OCI-M2 (cell line): ENCODE results near the gene ID1.
"Not testable (repeated sequence)": the region's sequence is repeated elsewhere in the genome, so short reads cannot be mapped to it uniquely, and the experiment has no call there.

Experiments
- DNase-seq: peaks from one replicate; lab custom pipeline; 2025; ENCODE audit not compliant: unreplicated experiment; lab: John Stamatoyannopoulos, UW

The ID1 gene

DNA sequence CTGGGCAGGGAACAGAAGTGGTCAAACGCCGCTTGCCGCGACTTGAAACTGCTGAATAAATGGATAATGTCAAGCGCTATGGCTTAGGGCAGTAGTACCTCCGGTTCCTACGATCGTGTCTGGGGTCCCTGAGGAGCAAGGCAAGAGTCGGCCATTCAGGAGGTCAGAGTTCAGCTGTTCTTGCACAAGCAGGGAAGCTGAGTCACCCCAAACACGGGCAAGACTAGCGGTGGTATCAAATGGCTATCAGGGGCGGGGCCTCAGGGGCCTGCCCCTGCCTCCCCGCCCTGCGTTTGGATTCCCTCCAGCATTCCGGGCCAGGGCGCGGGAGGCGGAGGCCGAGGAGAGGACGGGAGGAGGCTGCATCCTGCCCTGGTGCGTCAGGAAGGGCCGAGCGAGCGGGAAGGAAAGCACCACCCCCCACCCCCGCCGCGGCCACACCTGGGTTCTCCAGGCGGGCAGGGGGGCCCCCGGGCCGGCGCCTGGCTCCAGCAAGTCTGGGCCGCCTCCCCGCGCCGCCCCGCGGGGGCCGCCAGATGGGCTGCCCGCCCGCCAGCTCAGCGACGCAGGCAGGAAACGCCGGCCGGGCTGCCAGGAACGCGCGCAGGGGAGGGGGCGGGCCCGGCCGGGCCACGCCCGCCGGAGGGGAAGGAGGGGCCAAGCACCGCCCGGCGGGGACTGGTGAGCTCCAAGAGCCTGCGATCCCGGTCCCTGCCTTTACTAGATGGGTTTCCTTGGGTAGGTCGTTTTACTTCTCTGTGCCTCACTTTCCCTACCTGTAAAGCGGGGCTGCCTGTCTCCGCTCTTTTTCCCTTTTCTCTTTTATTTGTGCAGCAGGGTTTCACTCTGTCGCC is 32.2 kb upstream of the ID1 start:
- DNase-seq, result peak; percentile 76

DNA sequence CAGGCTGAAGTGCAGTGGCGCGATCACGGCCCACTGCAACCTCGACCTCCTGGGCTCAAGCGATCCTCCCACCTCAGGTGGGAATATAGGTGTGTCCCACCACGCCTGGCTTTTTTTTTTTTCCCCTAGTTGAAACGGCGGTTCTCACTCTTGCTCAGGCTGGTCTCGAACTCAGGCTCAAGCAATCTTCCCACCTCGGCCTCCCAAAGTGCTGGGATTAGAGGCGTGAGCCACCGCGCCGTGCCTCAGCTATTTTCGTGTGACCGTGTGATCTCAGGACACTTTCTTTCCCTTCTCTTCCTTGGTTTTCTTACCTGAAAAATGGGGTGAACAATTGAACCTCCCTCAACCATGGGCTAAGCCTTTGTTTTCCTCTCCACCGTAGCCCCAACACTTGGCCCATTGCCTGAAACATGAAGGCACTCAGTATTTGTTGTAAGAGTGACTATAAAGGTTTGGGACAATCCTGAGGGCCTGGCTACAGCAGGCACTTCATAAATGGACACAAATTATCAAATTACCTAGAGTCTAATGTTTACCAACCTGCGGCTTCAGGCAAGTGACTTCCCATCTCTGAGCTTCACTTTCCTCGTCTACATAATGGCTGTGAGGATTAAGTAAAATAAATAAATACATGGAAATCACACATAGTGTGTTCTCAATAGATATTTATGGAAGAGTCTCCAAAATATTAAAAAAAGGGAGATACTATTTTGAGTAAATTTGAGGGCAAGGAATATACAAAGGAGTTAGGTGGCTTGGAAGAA is 31.4 kb upstream of the ID1 start:
- no peak for DNase-seq

DNA sequence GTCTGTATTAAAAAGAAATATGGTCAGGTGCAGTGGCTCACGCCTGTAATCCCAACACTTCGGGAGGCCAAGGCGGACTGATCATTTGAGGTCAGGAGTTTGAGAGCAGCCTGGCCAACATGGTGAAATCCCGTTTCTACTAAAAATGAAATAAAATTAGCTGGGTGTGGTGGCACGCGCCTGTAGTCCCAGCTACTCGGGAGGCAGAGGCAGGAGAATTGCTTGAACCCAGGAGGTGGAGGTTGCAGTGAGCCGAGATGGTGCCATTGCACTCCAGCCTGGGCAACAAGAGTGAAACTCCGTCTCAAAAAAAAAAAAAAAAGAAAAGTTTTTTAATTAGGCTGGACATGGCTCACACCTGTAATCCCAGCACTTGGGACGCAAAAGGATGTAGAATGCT is 30.1 kb upstream of the ID1 start:
- DNase-seq, result not testable (repeated sequence)

DNA sequence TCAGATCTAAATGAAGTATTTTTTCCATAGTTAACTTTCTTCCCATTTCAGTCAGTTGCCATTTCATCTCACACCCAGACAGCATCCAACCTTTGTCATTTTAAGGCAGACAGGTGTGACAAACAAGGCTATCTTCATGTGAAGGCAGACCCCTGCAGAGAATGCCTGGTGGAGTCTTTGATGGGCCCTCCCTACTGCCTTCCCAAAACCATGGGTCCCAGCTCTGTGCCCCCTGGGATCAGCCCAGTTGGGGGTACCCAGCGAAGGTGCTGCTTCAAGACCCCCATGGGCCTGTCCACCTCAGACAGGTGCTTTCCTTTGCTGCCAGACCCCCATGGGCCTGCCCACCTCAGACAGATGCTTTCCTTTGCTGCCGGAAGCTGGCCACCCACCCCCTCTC is 28.3 kb upstream of the ID1 start:
- DNase-seq, result no peak

DNA sequence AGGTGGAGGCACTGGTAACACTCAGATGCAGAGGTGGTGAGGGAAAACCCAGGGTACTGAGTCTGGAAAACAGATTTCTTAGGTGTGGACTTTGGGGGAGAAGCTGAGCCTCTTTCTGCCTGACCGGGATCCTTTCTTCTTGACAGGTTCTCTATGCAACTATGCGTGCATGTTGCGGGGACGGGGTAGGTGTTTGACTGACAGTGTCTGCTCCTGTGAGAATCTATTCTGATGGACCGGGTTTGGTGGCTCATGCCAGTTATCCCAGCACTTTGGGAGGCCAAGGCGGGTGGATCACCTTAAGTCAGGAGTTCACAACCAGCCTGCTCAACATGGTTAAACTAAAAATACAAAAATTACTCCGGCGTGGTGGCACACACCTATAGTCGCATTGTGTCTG is 27.9 kb upstream of the ID1 start:
- DNase-seq, result no peak

DNA sequence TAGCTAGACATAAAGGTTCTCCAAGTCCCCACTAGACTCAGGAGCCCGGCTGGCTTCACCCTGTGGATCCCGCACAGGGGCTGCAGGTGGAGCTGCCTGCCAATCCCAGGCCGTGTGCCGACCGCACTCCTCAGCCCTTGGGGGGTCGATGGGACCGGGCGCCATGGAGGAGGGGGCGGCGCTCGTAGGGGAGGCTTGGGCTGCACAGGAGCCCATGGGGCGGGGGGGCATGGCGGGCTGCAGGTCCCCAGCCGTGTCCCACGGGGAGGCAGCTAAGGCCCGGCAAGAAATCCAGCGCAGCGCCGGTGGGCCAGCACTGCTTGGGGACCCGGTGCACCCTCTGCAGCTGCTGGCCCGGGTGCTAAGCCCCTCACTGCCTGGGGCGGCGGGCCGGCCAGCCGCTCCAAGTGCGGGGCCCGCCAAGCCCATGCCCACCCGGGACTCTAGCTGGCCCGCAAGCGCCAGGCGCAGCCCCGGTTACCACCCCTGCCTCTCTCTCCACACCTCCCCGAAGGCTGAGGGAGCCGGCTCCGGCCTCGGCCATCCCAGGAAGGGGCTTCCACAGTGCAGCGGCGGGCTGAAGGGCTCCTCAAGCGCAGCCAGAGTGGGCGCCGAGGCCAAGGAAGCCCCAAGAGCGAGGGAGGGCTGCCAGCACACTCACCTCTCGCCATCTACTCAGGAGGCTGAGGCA is 26.5 kb upstream of the ID1 start:
- no peak for DNase-seq

DNA sequence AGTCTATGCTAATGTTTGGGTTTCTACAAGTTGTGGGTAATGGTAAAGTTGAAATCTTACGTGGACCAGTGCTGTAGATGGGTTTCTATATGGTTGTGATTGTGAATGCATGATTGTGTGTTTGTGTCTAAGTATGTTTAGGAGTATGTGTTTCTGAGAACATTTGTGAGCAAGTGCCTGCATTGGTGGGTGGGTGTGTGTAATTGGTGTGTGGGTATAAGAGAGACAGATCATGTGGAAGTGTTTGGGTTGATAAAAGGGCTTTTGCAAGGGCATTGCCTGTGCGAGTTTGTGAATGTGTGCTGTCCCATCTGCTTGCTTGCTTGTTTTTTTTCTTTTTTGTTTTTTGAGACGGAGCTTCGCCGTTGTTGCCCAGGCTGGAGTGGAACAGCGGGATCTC is 25.8 kb upstream of the ID1 start:
- no peak for DNase-seq

DNA sequence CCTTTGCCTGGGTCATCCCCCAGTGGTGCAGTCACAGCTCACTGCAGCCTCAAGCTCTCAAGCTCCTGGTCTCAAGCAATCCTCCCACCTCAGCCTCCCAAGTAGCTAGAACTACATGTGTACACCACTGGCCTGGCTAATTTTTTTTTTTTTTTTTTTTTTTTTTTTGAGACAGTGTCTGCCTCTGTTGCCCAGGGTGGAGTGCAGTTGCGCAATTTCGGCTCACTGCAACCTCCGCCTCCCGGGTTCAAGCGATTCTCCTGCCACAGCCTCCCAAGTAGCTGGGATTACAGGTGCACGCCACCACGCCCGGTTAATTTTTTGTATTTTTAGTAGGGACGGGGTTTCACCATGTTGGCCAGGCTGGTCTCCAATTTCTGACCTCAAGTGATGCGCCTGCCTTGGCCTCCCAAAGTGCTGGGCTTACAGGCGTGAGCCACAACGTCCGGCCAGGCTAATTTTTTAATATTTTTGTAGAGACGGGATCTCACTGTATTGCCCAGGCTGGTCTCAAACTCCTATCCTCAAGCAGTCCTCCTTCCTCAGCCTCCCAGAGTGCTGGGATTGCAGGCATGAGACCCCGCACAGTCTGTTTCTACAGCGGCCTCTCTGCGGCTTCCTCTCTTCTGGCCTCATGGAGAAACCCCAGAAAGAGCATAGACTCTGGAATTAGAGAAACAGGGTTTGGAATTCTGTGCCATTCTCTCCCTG is 25.0 kb upstream of the ID1 start:
- not testable (repeated sequence) for DNase-seq

DNA sequence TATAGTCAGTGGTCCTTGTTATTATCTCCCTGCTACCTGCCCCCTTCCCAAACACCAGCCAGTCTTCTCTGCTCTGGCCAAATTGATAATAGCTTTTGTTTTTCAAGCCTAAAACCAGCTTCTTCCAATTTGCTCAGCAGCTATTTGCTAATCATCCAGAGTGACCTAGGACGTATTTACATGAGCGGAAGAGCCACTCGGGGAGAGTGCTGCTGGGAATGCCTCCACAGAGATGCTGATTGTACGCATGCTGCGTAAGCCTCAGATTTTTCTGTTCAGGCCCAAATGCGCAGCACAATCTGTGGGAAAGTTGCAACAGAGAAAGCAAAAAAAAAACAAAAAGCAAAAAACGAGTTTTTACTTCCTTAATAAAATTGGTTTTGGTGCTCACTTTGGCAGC is 24.4 kb upstream of the ID1 start:
- no peak for DNase-seq

DNA sequence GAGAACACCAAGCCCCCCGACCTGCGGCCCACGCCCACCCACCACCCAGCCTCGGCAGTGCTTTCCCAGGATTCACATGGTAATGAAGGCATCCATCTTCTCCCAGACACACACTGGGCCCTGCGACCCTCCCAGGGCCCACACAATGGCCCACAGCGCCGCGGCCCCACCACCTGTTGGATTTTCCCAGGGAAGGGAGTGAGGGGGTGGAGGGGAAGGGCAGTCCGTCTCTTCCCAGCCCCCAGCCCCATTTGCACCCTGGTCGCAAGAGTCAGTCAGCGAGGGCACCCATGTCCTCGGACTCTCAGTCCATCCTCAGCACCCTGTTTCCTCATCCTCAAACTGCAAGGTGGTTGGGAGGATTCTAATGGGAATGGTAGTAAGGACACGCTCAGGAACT is 23.7 kb upstream of the ID1 start:
- DNase-seq, result no peak

DNA sequence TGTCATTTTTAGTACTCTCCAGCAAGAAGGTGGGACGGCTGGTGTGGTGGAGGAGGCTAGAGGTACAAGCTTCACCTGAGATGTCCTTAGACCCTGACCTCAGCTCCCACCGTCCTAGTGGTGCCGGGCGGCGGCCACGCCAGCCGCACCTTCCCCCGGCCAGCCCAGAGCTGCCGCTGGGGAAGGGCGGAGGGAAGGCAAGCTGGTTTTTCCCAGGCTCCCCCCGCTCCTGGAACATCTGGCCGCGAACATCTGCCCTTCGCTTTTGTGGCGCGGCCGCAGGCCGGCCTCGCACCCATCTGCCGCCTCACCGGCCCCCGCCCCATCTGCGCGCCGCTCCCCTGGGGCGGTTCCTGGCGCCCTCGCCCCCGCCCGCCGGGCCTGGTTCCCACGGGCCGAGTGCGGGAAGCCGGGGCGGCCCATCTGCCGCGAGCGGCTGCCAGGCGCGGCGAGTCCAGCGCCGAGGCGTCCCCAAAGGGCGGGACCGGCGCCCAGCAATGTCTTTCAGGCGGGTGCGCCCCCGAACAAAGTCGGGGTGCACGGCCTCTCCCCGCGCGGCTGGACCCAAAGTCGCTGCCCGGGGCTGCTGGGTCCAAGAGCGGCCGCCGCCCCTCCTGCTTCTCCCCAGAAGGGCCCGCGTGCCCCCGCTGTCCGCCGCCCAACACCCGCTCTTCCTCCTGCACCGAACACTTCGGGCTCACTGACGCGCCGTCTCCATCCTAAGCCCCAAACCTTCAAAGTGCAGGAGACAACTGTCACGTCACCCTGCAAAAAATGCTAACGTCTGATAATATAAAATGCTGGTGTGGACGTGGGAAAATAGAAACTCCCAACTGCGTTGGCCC is 17.3 kb upstream of the ID1 start:
- no peak for DNase-seq

DNA sequence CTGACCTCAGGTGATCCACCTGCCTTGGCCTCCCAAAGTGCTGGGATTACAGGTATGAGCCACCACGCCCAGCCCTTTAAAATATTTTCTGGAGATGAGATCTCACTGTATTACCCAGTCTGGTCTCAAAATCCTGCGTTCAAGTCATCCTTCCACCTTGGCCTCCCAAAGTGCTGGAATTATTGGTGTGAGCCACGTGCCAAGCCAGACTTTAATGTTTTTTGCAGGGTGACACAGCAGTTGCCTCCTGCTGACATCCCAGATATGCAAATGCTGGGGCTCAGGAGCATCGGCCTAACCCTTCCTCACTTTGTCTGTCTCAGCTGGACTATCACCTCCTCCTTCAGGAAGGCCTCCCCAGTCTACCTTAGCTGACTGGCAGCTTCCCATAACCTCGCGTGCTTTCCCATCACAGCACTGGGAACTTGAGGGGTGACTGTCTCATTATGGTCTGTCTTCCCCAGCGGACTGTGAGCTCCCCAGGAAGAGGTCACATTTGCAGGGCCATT is 14.3 kb upstream of the ID1 start:
- DNase-seq, result no peak

DNA sequence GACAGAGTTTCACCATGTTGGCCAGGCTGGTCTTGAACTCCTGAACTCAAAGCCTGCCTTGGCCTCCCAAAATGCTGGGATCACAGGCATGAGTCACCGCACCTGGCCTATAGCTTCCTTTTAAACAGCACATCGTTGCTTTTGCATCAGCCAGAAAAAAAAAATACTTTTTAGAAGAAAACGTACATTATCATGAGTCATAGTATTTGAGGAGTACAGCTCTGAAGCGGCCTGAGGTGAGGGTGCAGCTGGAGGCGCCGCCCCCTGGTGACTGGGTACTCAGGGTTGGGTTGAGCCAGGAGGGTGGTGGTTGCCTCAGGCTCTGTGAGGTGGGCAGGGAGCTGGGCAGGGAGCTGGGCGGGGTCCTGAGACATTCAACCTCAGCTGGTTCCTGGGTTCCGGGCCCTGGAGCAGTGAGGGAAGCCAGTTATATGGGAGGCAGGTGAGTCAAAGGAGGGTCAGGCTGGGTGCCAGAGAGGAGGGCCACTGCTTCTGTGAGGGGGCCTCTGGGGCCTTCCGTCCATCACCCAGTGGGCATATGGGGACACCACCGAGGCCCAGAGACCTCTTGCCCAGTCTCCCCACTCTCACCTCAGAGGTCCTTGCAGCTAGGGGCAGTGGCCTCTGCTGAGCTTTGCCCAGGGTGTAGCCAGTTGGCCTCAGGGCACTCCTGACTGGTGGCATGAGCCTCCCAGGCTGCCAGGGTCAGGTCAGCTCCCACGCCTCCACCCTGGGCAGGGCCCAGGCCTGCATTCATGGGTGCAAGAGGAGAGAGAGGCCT is 11.7 kb upstream of the ID1 start:
- no peak for DNase-seq

DNA sequence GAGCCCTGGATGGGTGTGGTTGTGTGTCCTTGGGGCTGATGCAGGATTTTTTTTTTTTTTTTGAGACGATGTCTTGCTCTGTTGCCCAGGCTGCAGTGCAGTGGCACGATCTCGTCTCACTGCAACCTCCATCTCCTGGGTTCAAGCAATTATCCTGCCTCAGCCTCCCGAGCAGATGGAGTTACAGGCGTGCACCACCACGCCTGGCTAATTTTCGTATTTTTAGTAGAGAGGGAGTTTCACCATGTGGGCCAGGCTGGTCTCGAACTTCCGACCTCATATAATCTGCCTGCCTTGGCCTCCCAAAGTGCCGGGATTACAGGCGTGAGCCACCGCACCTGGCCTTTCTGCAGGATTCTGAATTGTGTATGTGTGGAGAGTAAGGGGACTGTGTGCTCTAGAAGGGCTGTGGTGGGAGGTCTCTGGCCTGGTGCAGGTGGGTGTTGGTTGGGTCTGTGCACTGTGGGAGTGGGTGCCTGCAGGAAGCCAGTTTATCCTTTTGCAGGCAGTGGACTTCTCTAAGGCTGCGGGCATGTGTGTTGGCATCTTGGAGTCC is 11.0 kb upstream of the ID1 start:
- DNase-seq, result no peak

DNA sequence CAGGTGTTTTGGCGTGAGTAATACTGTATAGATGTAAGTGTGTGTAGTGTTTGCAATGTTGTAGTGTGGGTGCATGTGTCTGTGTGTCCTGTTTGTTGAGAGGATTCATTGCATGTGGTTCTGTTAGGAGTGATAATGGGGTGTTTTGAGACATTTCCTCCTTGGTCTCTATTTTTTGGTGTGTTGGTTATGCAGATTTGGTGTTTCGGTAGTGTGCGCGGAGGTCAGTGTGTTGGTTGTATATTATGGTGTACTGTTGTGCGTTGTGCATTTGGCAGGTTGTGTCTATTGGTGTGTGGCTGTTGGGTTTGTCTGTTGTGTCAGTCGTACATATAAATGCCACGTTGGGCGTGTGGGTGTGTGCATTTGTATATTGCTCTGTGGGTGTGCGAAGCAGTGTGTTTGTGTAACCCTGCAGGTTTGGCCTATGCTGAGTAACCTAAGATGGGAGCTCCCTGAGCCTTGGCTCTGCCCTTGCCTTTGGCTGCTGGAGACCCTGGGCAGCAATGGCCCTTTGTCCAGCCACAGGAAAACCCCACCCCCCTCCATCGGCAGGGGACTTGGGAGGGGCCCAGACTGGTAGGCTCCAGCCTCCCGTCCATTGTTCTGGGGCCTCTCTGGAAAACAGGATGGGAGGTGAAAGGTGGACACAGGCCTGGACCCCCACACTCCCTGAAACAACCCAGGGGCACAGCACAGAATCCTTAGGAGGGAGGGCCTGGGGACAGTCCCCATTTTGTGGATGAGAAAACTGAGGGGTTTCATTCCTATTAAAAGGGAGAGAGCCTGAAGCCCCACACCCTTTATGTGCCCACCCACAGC is 10.3 kb upstream of the ID1 start:
- no peak for DNase-seq

DNA sequence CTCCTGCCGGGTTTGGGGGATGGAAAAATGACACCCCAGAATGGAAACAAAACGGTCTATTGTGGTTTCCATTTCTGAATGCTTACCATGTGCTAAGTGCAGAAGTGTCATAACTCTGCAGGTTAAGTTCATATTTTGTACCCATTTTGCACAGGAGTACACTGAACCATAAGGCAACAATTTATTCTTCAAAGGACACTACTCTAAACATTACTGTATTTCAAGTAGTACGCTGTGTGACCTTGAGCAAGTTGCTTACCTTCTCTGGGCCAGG is 9.8 kb upstream of the ID1 start:
- DNase-seq, result no peak

DNA sequence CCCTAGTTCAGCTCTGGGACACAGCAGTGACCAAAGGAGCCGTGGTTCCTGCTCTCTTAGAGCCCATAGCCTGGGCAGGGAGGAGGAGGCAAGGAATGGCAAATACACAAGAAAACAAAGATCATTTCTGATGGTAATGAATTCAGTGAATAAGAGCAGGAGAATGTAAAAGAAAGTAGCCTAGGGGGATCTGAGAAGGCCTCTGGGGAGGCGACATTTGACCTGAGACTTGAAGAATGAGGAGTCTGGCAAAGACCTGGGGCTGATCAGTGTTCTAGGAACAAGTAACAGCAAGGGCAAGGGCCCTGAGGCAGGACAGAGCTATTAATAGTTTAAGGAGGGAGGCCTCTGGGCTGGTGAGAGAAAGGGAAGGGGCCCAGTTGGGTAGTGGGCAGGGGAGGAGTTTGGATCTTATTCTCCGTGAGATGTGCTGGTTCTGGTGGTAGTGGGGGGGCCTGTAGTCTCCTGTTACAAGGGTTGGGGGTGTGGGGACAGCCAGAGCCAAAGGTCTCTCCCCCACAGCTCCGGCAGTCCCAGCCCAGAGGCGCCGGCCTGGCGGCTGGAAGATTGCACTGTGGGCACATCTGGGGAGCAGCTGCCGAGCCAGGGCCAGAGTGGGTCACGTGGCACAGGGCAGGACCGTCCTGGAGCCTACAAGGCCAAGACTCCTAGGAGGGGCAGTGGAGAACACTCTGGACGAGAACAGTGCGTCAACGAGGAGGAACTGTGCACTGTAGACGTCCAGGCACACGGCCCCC is 9.3 kb upstream of the ID1 start:
- DNase-seq, result no peak

DNA sequence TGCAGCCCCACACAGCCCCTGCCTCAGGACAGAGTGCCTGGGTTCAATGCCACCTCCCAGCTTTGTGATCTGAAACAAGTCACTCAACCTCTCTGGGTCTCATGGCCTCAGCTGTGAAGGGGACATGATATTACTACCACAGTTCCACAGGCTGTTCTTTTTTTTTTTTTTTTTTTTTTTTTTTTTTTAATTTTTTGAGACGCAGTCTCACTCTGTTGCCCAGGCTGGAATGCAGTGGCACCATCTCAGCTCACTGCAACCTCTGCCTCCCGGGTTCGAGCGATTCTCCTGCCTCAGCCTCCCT is 8.7 kb upstream of the ID1 start:
- DNase-seq, result not testable (repeated sequence)
